ENCODE results near the gene TNRC6C.

TNRC6C gene

DNA sequence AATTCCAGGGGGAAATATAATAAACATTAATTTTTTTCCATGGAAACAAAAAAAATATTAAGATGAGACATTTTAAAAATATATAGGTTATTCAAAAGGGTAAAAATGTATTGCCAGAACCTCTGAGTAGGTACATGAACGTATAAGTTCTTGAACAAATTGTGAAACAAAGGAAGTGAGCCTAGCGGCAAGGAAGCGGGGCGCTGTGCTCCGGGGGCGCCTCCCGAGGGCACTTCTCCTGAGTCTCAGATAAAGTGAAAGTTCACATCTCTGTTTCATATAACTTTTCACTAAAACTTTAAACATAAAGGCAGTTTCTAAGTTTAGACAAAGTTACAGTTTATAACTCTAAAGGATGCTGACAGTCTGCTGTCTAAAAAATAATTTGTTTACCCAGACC, 52.3 kb downstream of the TNRC6C start:
- Histone ChIP-seq H3K27ac (ENCODE audit: insufficient read depth, low read length, poor library complexity, severe bottlenecking) (no peak overlapping the region), H3K36me3 (ENCODE audit: control insufficient read depth, insufficient read depth, low read length) (peaks cover 12% of the 10 kb centered on the region), H3K4me1 (ENCODE audit: control insufficient read depth, insufficient read depth, low read length, poor library complexity, severe bottlenecking) (no peaks in the 10 kb centered on the region), H3K9me3 (ENCODE audit: control insufficient read depth, low read length) (no peaks in the 10 kb centered on the region), H3K27me3 (replicated peaks; ENCODE audit: control insufficient read depth, insufficient read depth, low read length, poor library complexity, severe bottlenecking) (no peaks in the 10 kb centered on the region), H3K4me3 (ENCODE audit: insufficient read depth, low read depth, low read length, poor library complexity, severe bottlenecking) (no peak overlapping the region)
- no peak for DNase-seq

DNA sequence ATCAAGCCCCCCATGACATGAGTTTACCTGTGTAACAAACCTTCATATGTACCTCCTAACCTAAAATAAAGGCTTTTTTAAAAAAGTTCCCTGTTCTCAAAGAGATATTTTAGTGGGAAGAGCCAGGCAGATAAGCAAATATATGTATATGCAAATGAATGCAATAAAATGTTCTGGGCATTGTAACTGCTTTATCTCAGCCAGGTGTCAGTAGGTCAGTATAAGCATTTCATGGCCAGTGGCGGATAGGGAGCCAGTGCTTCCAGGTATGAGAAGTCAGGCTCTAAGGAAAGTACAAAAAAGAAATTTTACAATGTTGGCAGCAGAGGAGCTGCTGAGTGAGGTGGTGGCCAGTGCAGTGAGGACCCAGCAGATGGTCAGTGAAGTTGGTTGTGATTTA, 53.9 kb downstream of the TNRC6C start:
- H3K4me1 ChIP-seq (ENCODE audit: control insufficient read depth, insufficient read depth, low read length, poor library complexity, severe bottlenecking) = no peaks in the 10 kb centered on the region
- H3K4me3 ChIP-seq (ENCODE audit: insufficient read depth, low read depth, low read length, poor library complexity, severe bottlenecking) = no peak overlapping the region
- no peak for DNase-seq

DNA sequence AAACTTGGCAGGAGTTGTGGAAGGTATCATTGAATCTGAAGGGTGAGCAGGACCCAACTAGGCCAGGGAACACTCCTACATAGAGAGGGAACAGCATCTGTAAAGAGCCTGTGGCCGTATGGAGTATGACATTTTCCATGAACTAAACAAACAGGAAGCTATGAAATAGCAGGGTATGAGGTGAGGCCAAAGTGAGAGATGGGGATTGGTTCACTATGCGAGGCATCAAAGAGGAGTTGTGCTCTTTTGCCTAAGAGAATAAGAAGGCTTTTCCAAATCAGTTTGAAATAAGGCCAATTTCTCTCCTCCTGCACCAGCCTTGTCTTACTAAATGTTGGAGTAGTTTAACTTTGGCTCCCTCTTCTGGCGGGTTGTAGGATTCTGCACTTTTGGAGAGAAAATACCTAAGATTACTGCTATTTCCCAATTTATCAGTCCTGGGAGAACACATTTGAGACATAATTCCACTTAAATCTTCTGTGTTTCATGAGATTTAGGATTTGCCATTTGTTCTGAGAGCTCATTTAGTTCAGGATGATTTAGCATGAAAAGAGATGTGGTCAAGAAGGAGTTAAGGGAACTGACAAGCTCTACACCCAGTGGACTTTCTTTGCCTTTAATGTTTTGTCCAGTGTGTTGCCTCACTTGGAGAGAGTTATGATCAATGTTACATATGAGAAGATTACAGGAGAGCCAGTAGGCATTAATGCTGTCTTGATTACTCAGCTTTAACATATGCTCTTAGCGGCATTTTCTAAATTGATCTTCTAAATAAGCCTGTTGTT, 55.4 kb downstream of the TNRC6C start:
- Histone ChIP-seq H3K36me3 (ENCODE audit: control insufficient read depth, insufficient read depth, low read length) (peaks cover 12% of the 10 kb centered on the region), H3K27ac (ENCODE audit: insufficient read depth, low read length, poor library complexity, severe bottlenecking) (no peak overlapping the region), H3K27me3 (replicated peaks; ENCODE audit: control insufficient read depth, insufficient read depth, low read length, poor library complexity, severe bottlenecking) (no peaks in the 10 kb centered on the region), H3K4me1 (ENCODE audit: control insufficient read depth, insufficient read depth, low read length, poor library complexity, severe bottlenecking) (no peaks in the 10 kb centered on the region), H3K4me3 (ENCODE audit: insufficient read depth, low read depth, low read length, poor library complexity, severe bottlenecking) (no peak overlapping the region), H3K9me3 (ENCODE audit: control insufficient read depth, low read length) (no peaks in the 10 kb centered on the region)
- peak in 2 of 3 donors; percentile 9 to 36 for DNase-seq

More for the DNA sequence above, 53.9 kb downstream of the TNRC6C start:
- Histone ChIP-seq H3K9me3 (ENCODE audit: control insufficient read depth, low read length) (no peaks in the 10 kb centered on the region), H3K27ac (ENCODE audit: insufficient read depth, low read length, poor library complexity, severe bottlenecking) (no peak overlapping the region), H3K36me3 (ENCODE audit: control insufficient read depth, insufficient read depth, low read length) (peaks cover 12% of the 10 kb centered on the region), H3K27me3 (replicated peaks; ENCODE audit: control insufficient read depth, insufficient read depth, low read length, poor library complexity, severe bottlenecking) (no peaks in the 10 kb centered on the region)

DNA sequence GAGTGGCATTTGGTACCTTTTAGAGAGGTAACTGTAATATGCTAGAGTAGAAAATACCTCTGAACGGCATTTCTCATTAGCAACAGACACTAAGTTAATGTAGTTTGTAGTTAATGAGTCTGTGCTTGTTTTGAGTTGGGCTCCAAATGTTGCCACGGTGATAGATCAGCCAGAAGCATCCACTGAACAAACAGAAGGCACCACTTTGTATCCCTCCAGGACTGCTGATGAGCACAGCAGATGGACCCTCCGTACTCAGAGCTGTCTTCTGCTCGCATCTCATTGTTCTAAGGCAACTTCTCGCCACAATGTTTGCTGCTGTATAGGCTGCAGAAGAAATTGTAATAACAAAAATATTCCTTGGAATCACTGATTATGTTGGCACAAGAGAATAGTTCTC, 56.1 kb downstream of the TNRC6C start:
- no peak overlapping the region for H3K27ac ChIP-seq (ENCODE audit: insufficient read depth, low read length, poor library complexity, severe bottlenecking)
- H3K9me3 ChIP-seq (ENCODE audit: control insufficient read depth, low read length) = no peaks in the 10 kb centered on the region
- no peak overlapping the region for H3K4me3 ChIP-seq (ENCODE audit: insufficient read depth, low read depth, low read length, poor library complexity, severe bottlenecking)
- peaks cover 12% of the 10 kb centered on the region for H3K36me3 ChIP-seq (ENCODE audit: control insufficient read depth, insufficient read depth, low read length)
- H3K4me1 ChIP-seq (ENCODE audit: control insufficient read depth, insufficient read depth, low read length, poor library complexity, severe bottlenecking) = no peaks in the 10 kb centered on the region
- no peaks in the 10 kb centered on the region for H3K27me3 ChIP-seq (replicated peaks; ENCODE audit: control insufficient read depth, insufficient read depth, low read length, poor library complexity, severe bottlenecking)
- no peak for DNase-seq

DNA sequence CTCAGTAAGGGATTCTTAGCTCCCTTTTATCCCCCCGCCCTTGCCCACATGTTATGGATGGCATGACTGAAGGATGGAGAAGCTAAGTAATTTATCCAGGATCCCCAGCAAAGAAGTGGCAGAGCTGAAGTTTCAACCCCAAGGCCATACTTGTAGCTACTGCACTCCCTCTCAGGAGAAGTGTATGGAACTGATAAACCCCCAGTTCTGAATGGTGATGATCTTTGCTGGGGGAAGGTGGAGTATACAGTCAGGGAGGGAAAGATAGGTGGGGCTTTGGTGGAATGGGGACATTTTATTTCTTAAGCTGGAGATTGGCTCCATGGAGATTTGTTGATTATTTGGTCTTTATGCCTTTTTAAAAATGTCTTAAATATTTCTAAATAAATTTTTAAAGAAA, 58.3 kb downstream of the TNRC6C start:
- Histone ChIP-seq H3K9me3 (ENCODE audit: control insufficient read depth, low read length) (no peaks in the 10 kb centered on the region), H3K27ac (ENCODE audit: insufficient read depth, low read length, poor library complexity, severe bottlenecking) (no peak overlapping the region), H3K4me1 (ENCODE audit: control insufficient read depth, insufficient read depth, low read length, poor library complexity, severe bottlenecking) (peaks cover 5% of the 10 kb centered on the region), H3K27me3 (replicated peaks; ENCODE audit: control insufficient read depth, insufficient read depth, low read length, poor library complexity, severe bottlenecking) (no peaks in the 10 kb centered on the region), H3K4me3 (ENCODE audit: insufficient read depth, low read depth, low read length, poor library complexity, severe bottlenecking) (no peak overlapping the region), H3K36me3 (ENCODE audit: control insufficient read depth, insufficient read depth, low read length) (peaks cover 12% of the 10 kb centered on the region)
- DNase-seq = no peak

DNA sequence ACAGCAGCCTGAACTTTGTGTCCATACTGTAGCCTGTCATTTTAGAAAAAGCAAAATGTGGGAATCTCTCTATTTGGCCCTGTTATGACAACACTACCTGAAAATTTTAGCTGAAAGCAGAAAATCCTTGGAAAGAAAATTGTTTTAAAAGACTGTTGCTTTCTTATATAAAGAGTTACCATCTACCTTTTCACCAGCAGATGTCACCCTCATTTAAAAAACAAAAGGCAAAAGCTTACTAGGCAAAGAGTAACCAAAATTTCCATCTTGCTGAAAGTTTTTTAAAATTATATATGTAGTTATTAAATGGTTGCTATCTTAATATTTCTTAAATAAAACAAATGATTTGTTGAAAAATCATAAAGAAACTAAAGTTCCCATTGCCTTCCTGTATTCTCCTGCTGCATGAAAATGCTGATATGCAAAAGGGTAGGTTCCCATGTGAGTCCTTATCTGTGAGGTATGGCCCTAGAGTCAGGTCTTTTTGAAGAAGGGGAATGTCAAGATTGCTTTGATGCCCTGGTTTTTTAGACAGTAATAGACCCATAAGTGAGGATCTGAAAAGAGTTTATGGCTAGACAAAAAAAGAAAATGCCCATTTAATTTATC, 61.0 kb downstream of the TNRC6C start:
- Histone ChIP-seq H3K27ac (ENCODE audit: insufficient read depth, low read length, poor library complexity, severe bottlenecking) (no peak overlapping the region), H3K4me3 (ENCODE audit: insufficient read depth, low read depth, low read length, poor library complexity, severe bottlenecking) (no peak overlapping the region), H3K27me3 (replicated peaks; ENCODE audit: control insufficient read depth, insufficient read depth, low read length, poor library complexity, severe bottlenecking) (no peaks in the 10 kb centered on the region), H3K9me3 (ENCODE audit: control insufficient read depth, low read length) (no peaks in the 10 kb centered on the region), H3K36me3 (ENCODE audit: control insufficient read depth, insufficient read depth, low read length) (peaks cover 18% of the 10 kb centered on the region), H3K4me1 (ENCODE audit: control insufficient read depth, insufficient read depth, low read length, poor library complexity, severe bottlenecking) (peaks cover 5% of the 10 kb centered on the region)
- no peak for DNase-seq

DNA sequence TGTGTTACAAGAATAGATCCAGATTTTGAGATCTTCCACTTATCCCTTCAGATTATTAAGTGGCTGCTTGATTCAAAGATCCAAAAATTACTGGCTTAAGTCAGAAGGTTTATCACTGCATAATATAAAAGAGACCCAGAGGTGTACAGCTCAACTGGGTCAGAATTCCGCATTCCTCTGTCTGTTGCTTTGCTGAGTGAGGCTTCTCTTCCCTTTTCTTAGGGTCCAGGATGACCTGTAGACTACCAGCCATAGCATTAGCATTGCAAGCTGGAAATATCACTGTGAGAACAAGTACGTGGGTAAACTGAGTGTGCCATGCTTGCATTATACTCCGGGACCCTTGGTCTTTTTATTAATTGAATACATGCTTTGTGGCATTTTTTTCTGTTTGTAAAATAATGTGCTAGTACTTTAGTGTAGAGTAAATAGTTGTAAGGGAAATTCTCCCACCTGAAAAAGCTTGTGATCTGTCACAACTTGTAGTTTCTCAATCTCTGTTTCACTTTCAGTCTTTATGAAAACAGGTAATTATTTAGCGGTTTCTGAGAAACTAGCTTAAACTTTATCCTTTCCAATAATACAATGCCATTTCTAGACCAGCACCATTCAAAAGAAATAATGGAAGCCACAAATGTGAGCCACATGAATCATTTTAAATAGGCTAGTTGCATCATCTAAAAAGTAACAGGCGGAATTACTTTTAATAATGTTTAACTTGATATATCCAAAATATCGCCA, 61.6 kb downstream of the TNRC6C start:
- H3K27me3 ChIP-seq (replicated peaks; ENCODE audit: control insufficient read depth, insufficient read depth, low read length, poor library complexity, severe bottlenecking) = no peaks in the 10 kb centered on the region
- peaks cover 12% of the 10 kb centered on the region for H3K36me3 ChIP-seq (ENCODE audit: control insufficient read depth, insufficient read depth, low read length)
- H3K4me3 ChIP-seq (ENCODE audit: insufficient read depth, low read depth, low read length, poor library complexity, severe bottlenecking) = no peak overlapping the region
- no peak for DNase-seq
- no peaks in the 10 kb centered on the region for H3K9me3 ChIP-seq (ENCODE audit: control insufficient read depth, low read length)
- H3K27ac ChIP-seq (ENCODE audit: insufficient read depth, low read length, poor library complexity, severe bottlenecking) = no peak overlapping the region
- H3K4me1 ChIP-seq (ENCODE audit: control insufficient read depth, insufficient read depth, low read length, poor library complexity, severe bottlenecking) = peaks cover 5% of the 10 kb centered on the region

DNA sequence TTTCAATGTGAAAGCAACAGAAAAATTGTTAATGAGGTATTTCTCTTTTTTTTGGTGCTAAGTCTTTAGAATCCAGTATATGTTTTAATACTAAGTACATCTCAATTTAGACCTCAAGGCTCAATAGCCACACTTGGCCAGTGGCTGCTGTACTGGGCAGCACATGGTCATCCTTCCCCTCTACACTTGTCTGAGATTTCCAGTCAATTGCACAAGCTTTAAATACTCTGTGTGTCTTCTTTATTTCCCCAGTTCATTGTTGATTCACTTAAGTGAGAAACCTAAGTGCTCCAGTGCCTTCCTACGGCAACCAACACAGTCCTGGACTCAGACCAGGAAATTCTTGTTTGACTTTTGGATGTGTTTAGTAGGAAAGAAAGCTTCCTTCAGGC, 62.2 kb downstream of the TNRC6C start:
- Histone ChIP-seq H3K27me3 (replicated peaks; ENCODE audit: control insufficient read depth, insufficient read depth, low read length, poor library complexity, severe bottlenecking) (no peaks in the 10 kb centered on the region), H3K9me3 (ENCODE audit: control insufficient read depth, low read length) (no peaks in the 10 kb centered on the region), H3K4me3 (ENCODE audit: insufficient read depth, low read depth, low read length, poor library complexity, severe bottlenecking) (no peak overlapping the region), H3K27ac (ENCODE audit: insufficient read depth, low read length, poor library complexity, severe bottlenecking) (no peak overlapping the region), H3K36me3 (ENCODE audit: control insufficient read depth, insufficient read depth, low read length) (peaks cover 12% of the 10 kb centered on the region), H3K4me1 (ENCODE audit: control insufficient read depth, insufficient read depth, low read length, poor library complexity, severe bottlenecking) (peaks cover 5% of the 10 kb centered on the region)
- DNase-seq = no peak

DNA sequence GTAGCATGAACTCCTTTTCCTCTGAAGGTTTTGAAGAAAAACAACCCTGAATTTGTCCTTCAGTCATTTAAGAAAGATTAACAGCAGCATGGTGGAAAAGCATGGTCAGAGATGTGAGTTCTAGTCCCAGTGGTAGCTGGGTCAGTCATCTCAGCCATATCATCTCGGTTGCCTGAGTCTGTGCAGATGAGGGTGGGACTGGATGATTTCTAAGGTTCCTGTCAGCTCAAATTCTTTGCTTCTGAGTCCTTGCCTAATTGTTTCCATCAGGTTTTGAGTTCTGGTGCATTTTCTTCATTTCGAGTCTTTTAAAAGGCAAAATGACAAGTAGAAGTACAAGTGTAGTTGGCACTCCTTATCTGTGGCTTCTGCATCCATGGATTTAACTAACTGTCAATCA, 63.9 kb downstream of the TNRC6C start:
- peaks cover 8% of the 10 kb centered on the region for H3K36me3 ChIP-seq (ENCODE audit: control insufficient read depth, insufficient read depth, low read length)
- no peaks in the 10 kb centered on the region for H3K9me3 ChIP-seq (ENCODE audit: control insufficient read depth, low read length)
- H3K4me3 ChIP-seq (ENCODE audit: insufficient read depth, low read depth, low read length, poor library complexity, severe bottlenecking) = no peak overlapping the region
- H3K4me1 ChIP-seq (ENCODE audit: control insufficient read depth, insufficient read depth, low read length, poor library complexity, severe bottlenecking) = peaks cover 5% of the 10 kb centered on the region
- H3K27me3 ChIP-seq (replicated peaks; ENCODE audit: control insufficient read depth, insufficient read depth, low read length, poor library complexity, severe bottlenecking) = no peaks in the 10 kb centered on the region
- no peak overlapping the region for H3K27ac ChIP-seq (ENCODE audit: insufficient read depth, low read length, poor library complexity, severe bottlenecking)
- DNase-seq = no peak

DNA sequence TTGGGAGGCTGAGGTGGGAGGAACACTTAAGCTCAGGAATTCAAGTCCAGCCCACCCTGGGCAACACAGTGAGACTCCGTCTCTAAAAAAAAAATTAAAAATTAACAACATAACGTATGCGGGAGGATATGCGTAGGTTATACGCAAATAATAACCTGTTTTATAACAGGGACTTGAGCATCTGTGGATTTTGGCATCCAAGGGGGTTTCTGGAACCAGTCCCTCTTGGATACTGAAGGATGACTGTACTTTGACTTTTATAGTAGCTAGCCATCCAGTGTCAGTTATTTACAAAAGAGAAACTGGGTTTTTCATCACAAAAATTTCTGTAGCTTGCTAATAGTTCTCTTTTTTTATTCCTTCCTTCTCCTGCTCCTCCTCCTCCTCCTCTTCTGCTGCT, 64.5 kb downstream of the TNRC6C start:
- Histone ChIP-seq H3K27ac (ENCODE audit: insufficient read depth, low read length, poor library complexity, severe bottlenecking) (no peak overlapping the region), H3K4me1 (ENCODE audit: control insufficient read depth, insufficient read depth, low read length, poor library complexity, severe bottlenecking) (peaks cover 5% of the 10 kb centered on the region), H3K9me3 (ENCODE audit: control insufficient read depth, low read length) (no peaks in the 10 kb centered on the region), H3K27me3 (replicated peaks; ENCODE audit: control insufficient read depth, insufficient read depth, low read length, poor library complexity, severe bottlenecking) (no peaks in the 10 kb centered on the region), H3K36me3 (ENCODE audit: control insufficient read depth, insufficient read depth, low read length) (peaks cover 8% of the 10 kb centered on the region), H3K4me3 (ENCODE audit: insufficient read depth, low read depth, low read length, poor library complexity, severe bottlenecking) (no peak overlapping the region)
- no peak for DNase-seq

All from effector memory CD4-positive, alpha-beta T cell (primary cell).